ENCODE data around the gene CERT1.
A peak's percentile ranks its signal among the peaks of the same experiment; 100 is the strongest.

CERT1 gene

DNA sequence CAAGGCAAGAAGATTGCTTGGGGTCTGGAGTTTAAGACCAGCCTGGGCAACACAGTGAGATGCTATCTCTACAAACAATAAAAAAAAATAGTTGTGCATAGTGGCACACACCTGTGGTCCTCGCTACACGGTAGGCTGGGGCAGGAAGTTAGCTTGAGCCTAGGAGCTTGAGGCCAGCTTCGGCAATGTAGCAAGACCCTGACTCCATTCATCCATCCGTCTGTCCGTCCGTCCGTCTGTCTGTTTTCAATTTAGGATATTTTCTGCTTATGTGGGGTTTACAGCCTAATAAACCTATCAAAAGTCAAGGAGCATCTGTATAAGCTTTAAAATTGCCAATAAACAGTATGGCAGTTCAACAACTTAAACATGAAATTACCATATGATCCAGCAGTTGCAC lies 154.7 kb downstream of the CERT1 start:
- H3K27ac Mint-ChIP-seq = no peak overlapping the region
- H3K4me1 Mint-ChIP-seq = no peaks in the 10 kb centered on the region
- ATAC-seq (ENCODE audit: low read depth) (no peak), DNase-seq (ENCODE audit: low spot score in 2 of 2) (no peak)
- H3K4me3 Mint-ChIP-seq = no peak overlapping the region
- no peaks in the 10 kb centered on the region for H3K27me3 Mint-ChIP-seq
- H3K9me3 Mint-ChIP-seq = no peaks in the 10 kb centered on the region
- peaks cover 31% of the 10 kb centered on the region for H3K36me3 Mint-ChIP-seq

GRCh38 chr5:75355236-75355635 lies 156.2 kb downstream of the CERT1 start:
- DNase-seq (ENCODE audit: low spot score in 2 of 2) = no peak
- H3K27ac Mint-ChIP-seq = no peak overlapping the region

DNA sequence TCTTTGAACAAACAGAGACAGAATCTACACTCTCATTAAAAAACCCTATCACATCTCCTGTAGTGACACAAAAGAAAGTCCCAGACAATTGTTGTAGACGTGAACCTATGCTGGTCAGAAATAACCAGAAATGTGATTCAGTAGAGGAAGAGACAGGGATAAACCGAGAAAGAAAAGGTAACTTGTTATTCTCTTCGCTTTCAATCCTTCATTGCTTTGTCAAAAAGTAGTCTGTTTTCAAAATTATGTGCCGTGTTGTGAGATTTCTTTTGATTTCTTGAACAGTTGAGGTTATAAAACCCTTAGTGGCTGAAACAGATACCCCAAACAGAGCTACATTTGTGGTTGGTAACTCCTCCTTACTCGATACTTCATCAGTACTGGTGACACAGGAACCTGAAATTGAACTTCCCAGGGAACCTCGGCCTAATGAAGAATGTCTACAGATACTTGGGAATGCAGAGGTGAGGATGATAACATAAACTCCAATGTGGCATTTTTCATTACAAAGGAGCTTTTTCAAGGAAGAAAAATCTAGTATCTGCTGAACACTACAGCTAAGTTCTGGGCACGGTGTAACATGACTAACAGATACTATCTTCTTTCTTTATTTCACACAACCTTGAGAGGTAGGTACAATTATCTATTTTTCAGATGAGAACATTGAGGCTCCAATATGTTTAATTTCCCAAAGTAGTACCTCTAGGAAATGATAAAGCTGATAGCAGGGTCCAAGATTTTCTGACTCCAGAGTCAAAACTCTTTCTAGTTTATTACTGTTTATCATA lies 160.1 kb downstream of the CERT1 start:
- no peak overlapping the region for H3K4me3 Mint-ChIP-seq

More at GRCh38 chr5:75355236-75355635, 156.2 kb downstream of the CERT1 start:
- Mint-ChIP-seq H3K36me3 (peaks cover 40% of the 10 kb centered on the region), H3K27me3 (no peaks in the 10 kb centered on the region), H3K4me1 (no peaks in the 10 kb centered on the region), H3K4me3 (no peak overlapping the region), H3K9me3 (no peaks in the 10 kb centered on the region)
- ATAC-seq (ENCODE audit: low read depth) = no peak

DNA sequence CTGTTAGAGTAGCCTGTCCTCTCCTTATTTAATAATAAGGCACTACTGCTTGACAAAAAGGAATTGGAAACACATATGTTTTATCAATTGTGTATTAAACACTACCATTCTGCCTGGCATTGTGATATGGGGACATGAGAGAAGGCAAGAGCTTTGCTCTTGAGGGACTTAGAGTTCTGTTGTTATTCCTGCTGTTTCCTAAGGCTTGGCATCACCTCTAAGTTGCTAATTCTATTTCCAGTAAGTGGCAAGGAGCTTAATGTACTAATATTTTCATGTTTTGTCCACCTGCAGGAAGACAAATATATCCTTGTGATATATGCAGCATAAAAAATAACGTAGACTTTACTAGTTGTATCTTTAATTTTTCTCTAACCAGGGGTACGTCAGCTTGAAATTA lies 161.8 kb downstream of the CERT1 start:
- peaks cover 34% of the 10 kb centered on the region for H3K36me3 Mint-ChIP-seq
- H3K27ac Mint-ChIP-seq = no peak overlapping the region
- no peak overlapping the region for H3K4me3 Mint-ChIP-seq

More for the DNA sequence above, 160.1 kb downstream of the CERT1 start:
- ATAC-seq (ENCODE audit: low read depth) (no peak), DNase-seq (ENCODE audit: low spot score in 2 of 2) (no peak)
- Mint-ChIP-seq H3K9me3 (no peaks in the 10 kb centered on the region), H3K27me3 (no peaks in the 10 kb centered on the region), H3K27ac (no peak overlapping the region), H3K4me1 (no peaks in the 10 kb centered on the region), H3K36me3 (peaks cover 38% of the 10 kb centered on the region)

DNA sequence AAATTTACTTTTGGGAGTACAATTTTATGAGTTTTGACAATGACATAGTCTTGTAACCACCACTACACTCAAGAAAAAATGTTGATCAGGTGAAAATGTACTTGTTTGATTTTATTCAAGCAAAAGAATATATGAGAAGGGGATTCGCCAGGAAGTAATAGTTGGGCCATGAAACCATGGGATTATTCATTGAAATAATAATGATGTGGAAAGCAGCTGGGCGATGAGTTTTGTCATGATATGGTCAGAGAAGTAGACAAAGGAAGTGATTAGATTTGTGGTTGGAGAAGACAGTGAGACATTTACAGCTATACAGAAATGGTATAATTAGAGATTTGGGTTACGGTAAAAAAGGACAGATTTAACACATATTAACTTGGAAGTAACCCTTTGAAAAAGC lies 163.2 kb downstream of the CERT1 start:
- Mint-ChIP-seq H3K27me3 (no peaks in the 10 kb centered on the region), H3K4me1 (no peaks in the 10 kb centered on the region), H3K9me3 (no peaks in the 10 kb centered on the region), H3K27ac (no peak overlapping the region), H3K4me3 (no peak overlapping the region), H3K36me3 (peaks cover 32% of the 10 kb centered on the region)
- DNase-seq (ENCODE audit: low spot score in 2 of 2) (no peak), ATAC-seq (ENCODE audit: low read depth) (no peak)

More for the DNA sequence above, 161.8 kb downstream of the CERT1 start:
- no peaks in the 10 kb centered on the region for H3K27me3 Mint-ChIP-seq
- no peak for ATAC-seq (ENCODE audit: low read depth)
- no peaks in the 10 kb centered on the region for H3K9me3 Mint-ChIP-seq
- no peak for DNase-seq (ENCODE audit: low spot score in 2 of 2)
- H3K4me1 Mint-ChIP-seq = no peaks in the 10 kb centered on the region

GRCh38 chr5:75342836-75343235 lies 168.6 kb downstream of the CERT1 start:
- no peak overlapping the region for H3K27ac Mint-ChIP-seq
- H3K36me3 Mint-ChIP-seq = peaks cover 6% of the 10 kb centered on the region
- peaks cover 18% of the 10 kb centered on the region for H3K4me1 Mint-ChIP-seq
- H3K4me3 Mint-ChIP-seq = no peak overlapping the region
- H3K9me3 Mint-ChIP-seq = no peaks in the 10 kb centered on the region
- no peak for ATAC-seq (ENCODE audit: low read depth)
- DNase-seq (ENCODE audit: low spot score in 2 of 2) = no peak
- H3K27me3 Mint-ChIP-seq = no peaks in the 10 kb centered on the region

DNA sequence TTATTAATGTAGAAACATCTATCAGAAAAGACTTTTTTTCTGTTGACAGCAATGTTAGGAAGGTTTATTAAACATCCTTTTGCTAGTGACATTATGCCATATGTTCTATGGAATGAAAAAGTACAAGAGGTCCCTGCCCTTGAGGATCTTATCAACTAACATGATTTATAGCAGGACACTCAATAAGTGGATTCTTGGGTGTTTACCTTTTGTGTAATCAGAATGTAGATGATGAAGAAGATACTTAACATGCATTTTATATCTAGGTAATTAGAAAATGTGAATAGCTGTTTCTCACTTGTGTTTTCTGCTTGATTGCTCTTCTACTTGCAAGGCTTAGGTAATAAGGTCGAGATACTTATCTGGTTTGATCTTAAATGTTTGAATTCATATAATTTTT lies 169.5 kb downstream of the CERT1 start:
- H3K9me3 Mint-ChIP-seq = no peaks in the 10 kb centered on the region
- ATAC-seq (ENCODE audit: low read depth) (no peak), DNase-seq (ENCODE audit: low spot score in 2 of 2) (no peak)
- peaks cover 3% of the 10 kb centered on the region for H3K36me3 Mint-ChIP-seq
- no peak overlapping the region for H3K27ac Mint-ChIP-seq
- no peaks in the 10 kb centered on the region for H3K27me3 Mint-ChIP-seq
- H3K4me3 Mint-ChIP-seq = no peak overlapping the region
- peaks cover 20% of the 10 kb centered on the region for H3K4me1 Mint-ChIP-seq

GRCh38 chr5:75340714-75341478 lies 170.5 kb downstream of the CERT1 start:
- H3K27me3 Mint-ChIP-seq = no peaks in the 10 kb centered on the region
- no peak overlapping the region for H3K4me3 Mint-ChIP-seq
- ATAC-seq (ENCODE audit: low read depth) = no peak
- no peak for DNase-seq (ENCODE audit: low spot score in 2 of 2)
- H3K27ac Mint-ChIP-seq = no peak overlapping the region
- peaks cover 3% of the 10 kb centered on the region for H3K36me3 Mint-ChIP-seq
- H3K9me3 Mint-ChIP-seq = no peaks in the 10 kb centered on the region
- H3K4me1 Mint-ChIP-seq = peaks cover 20% of the 10 kb centered on the region

DNA sequence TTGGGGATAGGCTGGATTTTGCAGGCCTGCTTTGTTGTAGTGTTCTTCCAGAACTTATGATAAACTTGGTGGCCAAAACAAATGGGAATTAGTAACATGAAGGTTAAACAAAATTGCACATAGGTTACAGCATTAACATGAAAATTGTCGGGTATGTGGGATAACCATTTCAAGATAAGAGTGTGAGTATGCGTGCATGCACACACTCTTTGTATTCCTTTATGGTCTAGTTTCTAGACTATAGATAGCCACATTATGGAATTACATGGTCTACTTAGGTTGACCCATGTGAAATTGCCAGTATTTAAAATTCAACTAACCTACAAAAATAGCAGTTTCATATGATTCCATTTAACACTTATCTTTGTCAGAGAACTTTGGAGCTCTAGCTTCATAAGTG lies 173.0 kb downstream of the CERT1 start:
- no peaks in the 10 kb centered on the region for H3K36me3 Mint-ChIP-seq
- DNase-seq (ENCODE audit: low spot score in 2 of 2) (no peak), ATAC-seq (ENCODE audit: low read depth) (no peak)
- no peaks in the 10 kb centered on the region for H3K9me3 Mint-ChIP-seq
- H3K27me3 Mint-ChIP-seq = no peaks in the 10 kb centered on the region
- no peak overlapping the region for H3K4me3 Mint-ChIP-seq
- H3K27ac Mint-ChIP-seq = no peak overlapping the region
- peaks cover 20% of the 10 kb centered on the region for H3K4me1 Mint-ChIP-seq

DNA sequence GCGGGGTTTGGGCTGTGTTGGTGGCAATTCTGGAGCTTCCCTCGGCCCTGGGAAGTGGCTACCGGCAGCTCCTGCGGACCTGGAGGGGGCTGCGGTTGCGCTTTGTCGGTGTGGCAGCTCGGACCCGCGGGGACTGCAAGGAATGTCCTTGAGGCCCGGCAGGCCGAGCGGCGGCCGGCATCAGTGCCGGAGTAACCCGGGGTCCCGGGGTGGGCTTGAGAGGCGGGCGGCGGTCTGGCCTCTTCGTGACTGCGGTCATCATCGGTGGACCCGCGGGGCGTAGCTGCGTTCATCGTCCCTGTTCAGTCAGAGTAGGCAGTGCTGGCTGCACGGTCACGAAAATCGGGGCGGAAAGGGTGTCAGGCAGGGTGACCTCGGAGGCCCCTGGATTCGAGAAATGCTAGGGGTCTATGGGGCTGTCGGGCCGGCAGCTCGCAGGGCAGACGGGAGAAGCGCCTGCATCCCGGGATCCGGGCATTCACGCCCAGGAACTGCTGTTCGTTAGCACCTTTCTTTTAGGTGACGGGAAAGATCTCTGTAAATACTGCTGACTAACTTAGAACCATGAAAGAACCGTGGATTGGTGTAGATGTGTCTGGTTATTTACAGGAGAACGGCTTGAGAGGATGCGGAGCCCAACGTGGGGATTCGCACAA lies 173.9 kb downstream of the CERT1 start:
- H3K27ac Mint-ChIP-seq = no peak overlapping the region
- H3K36me3 Mint-ChIP-seq = no peaks in the 10 kb centered on the region
- peaks cover 20% of the 10 kb centered on the region for H3K4me1 Mint-ChIP-seq

GRCh38 chr5:75336615-75337336 lies 174.7 kb downstream of the CERT1 start, which contains the start of gene HMGCR:
TSS of gene HMGCR (plus strand) at chr5:75337220. CDS start at chr5:75342606, 5,386 bp downstream.
- no peak within 1 kb of the TSS for H3K27ac Mint-ChIP-seq
- H3K36me3 Mint-ChIP-seq = no peaks in the 10 kb centered on the region
- ATAC-seq (ENCODE audit: low read depth) = peak; percentile 91
- no peaks in the 10 kb centered on the region for H3K27me3 Mint-ChIP-seq
- H3K4me1 Mint-ChIP-seq = peaks cover 20% of the 10 kb centered on the region
- DNase-seq (ENCODE audit: low spot score in 2 of 2) = peak; percentile 86 to 92
- no peaks in the 10 kb centered on the region for H3K9me3 Mint-ChIP-seq
- H3K4me3 Mint-ChIP-seq = no peak within 1 kb of the TSS

More for the DNA sequence above, 173.9 kb downstream of the CERT1 start:
- H3K27me3 Mint-ChIP-seq = no peaks in the 10 kb centered on the region
- DNase-seq (ENCODE audit: low spot score in 2 of 2) (peak in 1 of 2 donors; percentile 30), ATAC-seq (ENCODE audit: low read depth) (no peak)
- no peaks in the 10 kb centered on the region for H3K9me3 Mint-ChIP-seq
- H3K4me3 Mint-ChIP-seq = no peak overlapping the region

GRCh38 chr5:75335952-75336614 lies 175.3 kb downstream of the CERT1 start:
- no peaks in the 10 kb centered on the region for H3K9me3 Mint-ChIP-seq

GRCh38 chr5:75335486-75335885 lies 175.9 kb downstream of the CERT1 start:
- ATAC-seq (ENCODE audit: low read depth) (no peak), DNase-seq (ENCODE audit: low spot score in 2 of 2) (no peak)
- Mint-ChIP-seq H3K36me3 (no peaks in the 10 kb centered on the region), H3K9me3 (no peaks in the 10 kb centered on the region), H3K27me3 (no peaks in the 10 kb centered on the region), H3K4me1 (peaks cover 15% of the 10 kb centered on the region), H3K27ac (no peak overlapping the region), H3K4me3 (no peak overlapping the region)

More at GRCh38 chr5:75335952-75336614, 175.3 kb downstream of the CERT1 start:
- Mint-ChIP-seq H3K27ac (no peak overlapping the region), H3K4me3 (no peak overlapping the region), H3K36me3 (no peaks in the 10 kb centered on the region), H3K4me1 (peaks cover 16% of the 10 kb centered on the region), H3K27me3 (no peaks in the 10 kb centered on the region)
- peak; percentile 1 for ATAC-seq (ENCODE audit: low read depth)
- peak; percentile 7 to 32 for DNase-seq (ENCODE audit: low spot score in 2 of 2)

Data from memory B cell (primary cell).